Activated CD8-positive, alpha-beta T cell treated with anti-CD3 and anti-CD28 coated beads for 36 hours (primary cell): ENCODE results near the gene NNMT. TPM values are rescaled to one million over a fixed set of nuclear protein-coding genes. Genes with fewer than 3 reads are reported as not detected.

ENCODE experiments used
- ATAC-seq: fragments of 200-7000 bp; cut with Tn5 transposase; one replicate; pipeline ENCODE4 v1.10.0; 2021; ENCODE audit warnings: mild to moderate bottlenecking, moderate library complexity
- CTCF ChIA-PET: fragments of 350-600 bp; sonication (Branson Sonifier 250); formaldehyde crosslinking; loops from one replicate; lab custom pipeline; 2021; ENCODE audit warnings: antibody characterized with exemption; lab: Charles Lee
- POLR2A ChIA-PET: fragments of 350-600 bp; sonication (Branson Sonifier 250); formaldehyde crosslinking; loops from one replicate; lab custom pipeline; 2021; ENCODE audit warnings: antibody characterized with exemption; lab: Charles Lee
- DNase-seq: peaks from one replicate; pipeline ENCODE4 v3.0.0-alpha.2; 2020
- H3K27ac Mint-ChIP-seq: one replicate; pipeline ENCODE4 v1.8.0; 2021; ENCODE audit warnings: mild to moderate bottlenecking, mixed read lengths
- H3K27me3 Mint-ChIP-seq: one replicate; pipeline ENCODE4 v1.8.0; 2021; ENCODE audit warnings: mixed read lengths
- H3K36me3 Mint-ChIP-seq: one replicate; pipeline ENCODE4 v1.8.0; 2021; ENCODE audit warnings: low read depth, mixed read lengths
- H3K4me1 Mint-ChIP-seq: one replicate; pipeline ENCODE4 v1.8.0; 2021; ENCODE audit warnings: low read depth, mixed read lengths
- H3K4me3 Mint-ChIP-seq: one replicate; pipeline ENCODE4 v1.8.0; 2021; ENCODE audit warnings: mild to moderate bottlenecking, moderate library complexity, mixed read lengths
- H3K9me3 Mint-ChIP-seq: one replicate; pipeline ENCODE4 v1.8.0; 2021; ENCODE audit warnings: mixed read lengths
- intact Hi-C: fragments of 100-400 bp; cut with micrococcal nuclease; formaldehyde crosslinking; loops from one replicate; pipeline ENCODE4 v1.10.0; 2022
- total RNA-seq, 2 experiments: library from RNA; stranded (reverse); gene quantifications; one replicate each; pipeline ENCODE4 v1.2.3, GENCODE V29; 2021
- TF ChIP-seq, protein P1 (sequence below): fragments of 200-600 bp; IDR thresholded peaks from one replicate; pipeline ENCODE4 v1.8.0; 2022; ENCODE audit warnings: antibody characterized with exemption, mild to moderate bottlenecking

Gene NNMT
- total RNA-seq, 2 experiments from 2014 or later: not detected

DNA sequence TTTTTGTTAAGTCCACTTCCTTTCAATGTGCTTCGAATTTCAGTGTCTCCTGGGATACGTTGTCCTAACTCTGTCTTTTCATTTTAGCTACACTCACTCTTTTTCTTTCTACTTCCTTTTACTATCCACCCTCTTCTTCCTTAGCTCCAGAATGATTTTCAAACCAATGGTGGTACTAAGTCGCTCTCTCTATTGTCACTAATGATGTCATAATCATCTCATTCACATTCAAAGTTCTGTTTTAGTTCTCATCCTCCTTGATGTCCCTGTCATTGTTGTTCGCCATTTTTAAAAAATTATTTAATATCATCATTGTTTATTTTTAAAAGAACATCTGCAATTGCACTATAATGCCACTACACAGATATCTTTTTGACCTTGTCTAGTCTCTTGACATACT is 47.3 kb downstream of the NNMT start:
- POLR2A ChIA-PET: no interaction called here
- ATAC-seq: no peak
- H3K36me3 Mint-ChIP-seq: no peaks in the 10 kb centered on the region
- CTCF ChIA-PET: no interaction called here
- intact Hi-C loops: loop anchor here (10.0 kb wide), 1 partner anchor 271 kb away; no protein-coding TSS in a partner anchor
- no peaks in the 10 kb centered on the region for H3K9me3 Mint-ChIP-seq
- peaks cover 8% of the 10 kb centered on the region for H3K27me3 Mint-ChIP-seq
- no peak for DNase-seq
- TF ChIP-seq, protein P1, sequence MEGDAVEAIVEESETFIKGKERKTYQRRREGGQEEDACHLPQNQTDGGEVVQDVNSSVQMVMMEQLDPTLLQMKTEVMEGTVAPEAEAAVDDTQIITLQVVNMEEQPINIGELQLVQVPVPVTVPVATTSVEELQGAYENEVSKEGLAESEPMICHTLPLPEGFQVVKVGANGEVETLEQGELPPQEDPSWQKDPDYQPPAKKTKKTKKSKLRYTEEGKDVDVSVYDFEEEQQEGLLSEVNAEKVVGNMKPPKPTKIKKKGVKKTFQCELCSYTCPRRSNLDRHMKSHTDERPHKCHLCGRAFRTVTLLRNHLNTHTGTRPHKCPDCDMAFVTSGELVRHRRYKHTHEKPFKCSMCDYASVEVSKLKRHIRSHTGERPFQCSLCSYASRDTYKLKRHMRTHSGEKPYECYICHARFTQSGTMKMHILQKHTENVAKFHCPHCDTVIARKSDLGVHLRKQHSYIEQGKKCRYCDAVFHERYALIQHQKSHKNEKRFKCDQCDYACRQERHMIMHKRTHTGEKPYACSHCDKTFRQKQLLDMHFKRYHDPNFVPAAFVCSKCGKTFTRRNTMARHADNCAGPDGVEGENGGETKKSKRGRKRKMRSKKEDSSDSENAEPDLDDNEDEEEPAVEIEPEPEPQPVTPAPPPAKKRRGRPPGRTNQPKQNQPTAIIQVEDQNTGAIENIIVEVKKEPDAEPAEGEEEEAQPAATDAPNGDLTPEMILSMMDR: no peak
- no peak overlapping the region for H3K4me3 Mint-ChIP-seq
- no peak overlapping the region for H3K27ac Mint-ChIP-seq
- peaks cover 10% of the 10 kb centered on the region for H3K4me1 Mint-ChIP-seq

DNA sequence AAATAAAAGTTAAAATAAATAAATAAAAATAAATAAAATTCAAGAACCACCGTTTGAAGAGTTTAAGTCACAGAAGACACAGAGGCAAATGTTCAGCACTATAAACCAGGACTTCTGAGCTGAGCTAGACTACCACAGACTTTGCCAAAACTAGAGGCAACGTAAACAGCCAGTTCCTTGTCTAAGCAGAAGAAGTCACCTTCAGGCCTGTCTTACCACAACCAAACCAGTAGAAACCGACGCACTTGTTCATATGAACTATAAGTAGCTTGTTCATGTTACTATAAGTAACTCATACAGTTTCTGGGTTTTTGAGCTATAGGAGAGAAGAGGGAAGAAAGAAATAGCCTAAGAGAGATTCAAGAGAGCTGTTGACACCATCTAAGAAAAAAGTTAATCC is 48.3 kb downstream of the NNMT start:
- POLR2A ChIA-PET: no interaction called here
- H3K36me3 Mint-ChIP-seq: no peaks in the 10 kb centered on the region
- ATAC-seq (no peak), DNase-seq (no peak)
- H3K9me3 Mint-ChIP-seq: no peaks in the 10 kb centered on the region
- H3K4me1 Mint-ChIP-seq: peaks cover 10% of the 10 kb centered on the region
- TF ChIP-seq, protein P1: no peak
- intact Hi-C loops: loop anchor here (10.0 kb wide), 1 partner anchor 270 kb away; no protein-coding TSS in a partner anchor
- H3K27me3 Mint-ChIP-seq: peaks cover 8% of the 10 kb centered on the region
- H3K27ac Mint-ChIP-seq: no peak overlapping the region
- CTCF ChIA-PET: no interaction called here
- H3K4me3 Mint-ChIP-seq: no peak overlapping the region

DNA sequence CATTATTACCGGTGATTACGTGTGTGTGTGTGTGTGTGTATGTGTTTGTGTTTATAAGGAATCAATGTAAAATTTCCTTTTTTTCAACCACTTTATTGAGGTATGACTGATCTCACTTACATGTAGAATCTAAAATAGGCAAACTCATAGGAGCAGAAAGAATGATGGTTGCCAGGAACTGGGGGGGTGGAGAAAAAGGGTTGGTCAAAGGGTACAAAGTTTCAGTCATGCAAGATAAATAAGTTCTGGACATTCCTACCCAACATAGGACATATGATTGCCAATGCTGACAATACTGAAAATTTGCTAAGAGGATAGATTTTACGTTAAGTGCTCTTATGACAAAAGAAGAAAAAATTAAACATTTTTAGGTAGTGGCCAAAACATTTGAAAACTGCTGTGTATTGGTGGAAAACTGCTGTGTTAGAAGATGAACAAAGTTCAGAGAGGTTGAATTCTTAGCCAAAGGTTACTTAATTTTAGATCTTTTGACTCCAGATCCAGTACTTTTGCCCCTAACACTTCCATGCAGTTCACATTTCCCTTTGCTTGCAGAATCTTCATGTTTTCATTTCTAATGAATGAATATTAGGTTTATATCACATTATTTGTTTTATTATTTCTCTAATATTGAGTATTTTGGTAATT is 49.5 kb downstream of the NNMT start:
- Mint-ChIP-seq H3K27me3 (peaks cover 8% of the 10 kb centered on the region), H3K4me1 (peaks cover 6% of the 10 kb centered on the region), H3K9me3 (no peaks in the 10 kb centered on the region), H3K27ac (no peak overlapping the region), H3K4me3 (no peak overlapping the region), H3K36me3 (no peaks in the 10 kb centered on the region)
- no peak for DNase-seq
- ChIA-PET POLR2A (no interaction called here), CTCF (no interaction called here)
- ATAC-seq: no peak
- TF ChIP-seq, protein P1: no peak
- intact Hi-C loops: loop anchor here (10.0 kb wide), 1 partner anchor 269 kb away; no protein-coding TSS in a partner anchor

DNA sequence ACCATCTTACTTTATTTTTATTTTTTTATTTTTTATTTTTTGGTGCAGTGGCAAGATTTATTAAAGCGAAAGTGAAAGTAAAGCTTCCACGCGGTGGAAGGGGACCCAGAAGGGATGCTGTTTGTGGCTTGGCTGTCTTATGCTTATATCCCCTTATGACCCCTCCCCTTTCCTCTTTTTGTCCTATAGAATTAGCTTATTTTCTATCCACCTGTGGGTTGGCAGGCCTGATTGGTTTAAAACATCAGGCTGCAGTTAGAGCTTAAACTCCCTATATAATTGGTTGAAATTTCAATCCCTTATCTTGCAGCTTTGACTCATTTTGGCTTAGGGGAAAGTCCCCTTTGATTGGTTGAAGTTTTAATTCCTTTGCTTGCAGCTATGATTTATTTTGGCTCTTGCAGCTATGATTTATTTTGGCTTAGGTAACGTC is 50.5 kb downstream of the NNMT start:
- no peaks in the 10 kb centered on the region for H3K27me3 Mint-ChIP-seq
- no peak overlapping the region for H3K27ac Mint-ChIP-seq
- no peaks in the 10 kb centered on the region for H3K9me3 Mint-ChIP-seq
- POLR2A ChIA-PET: no interaction called here
- CTCF ChIA-PET: interaction anchor here (0.7 to 1.5 kb wide), 8 partner anchors 11 to 133 kb away, joined by 3 to 9 read pairs (median 4); no protein-coding TSS in a partner anchor
- H3K36me3 Mint-ChIP-seq: no peaks in the 10 kb centered on the region
- ATAC-seq (peak; percentile 58), DNase-seq (peak; percentile 8)
- H3K4me3 Mint-ChIP-seq: no peak overlapping the region
- H3K4me1 Mint-ChIP-seq: peaks cover 4% of the 10 kb centered on the region
- intact Hi-C loops: loop anchor here (10.0 kb wide), 1 partner anchor 268 kb away; no protein-coding TSS in a partner anchor
- TF ChIP-seq, protein P1: no peak
